Right cardiac atrium (tissue), 5 donors: ENCODE measurements around the gene ASB16. TPM values are rescaled to one million over a fixed set of nuclear protein-coding genes. Genes with fewer than 3 reads are reported as not detected.
"Not testable (repeated sequence)": the region's sequence is repeated elsewhere in the genome, so short reads cannot be mapped to it uniquely, and the experiment has no call there.

ENCODE experiments used
- ATAC-seq, 2 donors: fragments of 200-7000 bp; cut with Tn5 transposase; one replicate each; pipeline versions ENCODE4 v1.8.0 to v1.9.1; 2020; ENCODE audit warnings: moderate library complexity in 2 of 2, mild to moderate bottlenecking in 1 of 2
- DNase-seq, 3 donors: peaks; one replicate each; pipeline ENCODE4 v3.0.0-alpha.2; 2020
- H3K27ac ChIP-seq: one replicate; pipeline ENCODE4 v1.5.1; 2013; ENCODE audit warnings: mild to moderate bottlenecking, low read length, control low read depth, moderate library complexity
- H3K27me3 ChIP-seq: one replicate; pipeline ENCODE4 v1.6.1; 2013; ENCODE audit not compliant: control insufficient read depth, insufficient read depth
- H3K4me1 ChIP-seq: one replicate; pipeline ENCODE4 v1.6.1; 2013; ENCODE audit warnings: low read length; ENCODE audit not compliant: control insufficient read depth, insufficient read depth
- H3K4me3 ChIP-seq: one replicate; pipeline ENCODE4 v1.5.1; 2013; ENCODE audit warnings: low read length, control low read depth
- H3K9me3 ChIP-seq: one replicate; pipeline ENCODE4 v1.6.1; 2013; ENCODE audit warnings: low read length; ENCODE audit not compliant: control insufficient read depth
- WGBS: extraction: QIAGEN DNeasy Blood & Tissue Kit; methylation state at CpG from one replicate; pipeline ENCODE4 v1.1.7; 2013; 5-methylcytosine and 5-hydroxymethylcytosine counted together
- intact Hi-C, 4 donors: fragments of 100-400 bp; cut with DNase I; formaldehyde crosslinking; loops; one replicate each; pipeline versions ENCODE4 v1.11.0 to v1.14.0; 2022 to 2023
- polyA plus RNA-seq: library from polyadenylated mRNA; stranded (reverse); fragments of 200-250 nt; gene quantifications from one replicate; pipeline ENCODE4 v1.2.3, GENCODE V29; 2013
- total RNA-seq, 4 donors: library from RNA; stranded (reverse); fragmentation: NEBNext Ultra II Directional; extraction: Animal tissue kit (Norgen Biotek cat#: 25700); gene quantifications; one replicate each; pipeline ENCODE4 v1.2.1, GENCODE V29; 2021
- donor health status: healthy with polysubstance abuse.
- donor health status: DM: no; HTN: yes; CAD: no.
- donor health status: DM: no; HTN: no; CAD: no.
- donor health status: DM: no; HTN: yes; CAD: no; lungs with severe emphysema.
- donor health status: DM: yes; HTN: yes; CAD: no.

The ASB16 gene
- total and polyA plus RNA-seq, 5 donors = 5.3 to 11.3 (median 9.0) TPM

- DNase-seq, H3K9me3 ChIP-seq, H3K4me3 ChIP-seq, H3K27me3 ChIP-seq, ATAC-seq, H3K27ac ChIP-seq, H3K4me1 ChIP-seq, intact Hi-C loops: not testable (repeated sequence)
- 90% methylated on average over 3 of the region's 3 CpGs for WGBS
Observed at GRCh38 chr17:44149066-44149465, 21.4 kb upstream of the ASB16 start.

GRCh38 chr17:44149750-44150329 is 20.7 kb upstream of the ASB16 start:
- intact Hi-C loops = no loop called here
- Histone ChIP-seq H3K4me3 (no peak overlapping the region), H3K4me1 (peaks cover 5% of the 10 kb centered on the region), H3K27ac (no peak overlapping the region), H3K9me3 (no peaks in the 10 kb centered on the region), H3K27me3 (no peaks in the 10 kb centered on the region)
- 95% methylated on average over 4 of the region's 4 CpGs for WGBS
- peak in 1 of 3 donors; percentile 12 for DNase-seq
- ATAC-seq = no peak

- no peak for DNase-seq
- H3K9me3 ChIP-seq = no peaks in the 10 kb centered on the region
- intact Hi-C loops = no loop called here
Observed at GRCh38 chr17:44152875-44153274, 17.6 kb upstream of the ASB16 start.

GRCh38 chr17:44155488-44155887 is 15.0 kb upstream of the ASB16 start:
- Histone ChIP-seq H3K27ac (no peak overlapping the region), H3K4me1 (no peaks in the 10 kb centered on the region)
- no peak for ATAC-seq

More at GRCh38 chr17:44152875-44153274, 17.6 kb upstream of the ASB16 start:
- Histone ChIP-seq H3K4me3 (no peak overlapping the region), H3K4me1 (peaks cover 3% of the 10 kb centered on the region), H3K27ac (no peak overlapping the region), H3K27me3 (no peaks in the 10 kb centered on the region)
- WGBS = 98% methylated on average over 4 of the region's 4 CpGs
- no peak for ATAC-seq

DNA sequence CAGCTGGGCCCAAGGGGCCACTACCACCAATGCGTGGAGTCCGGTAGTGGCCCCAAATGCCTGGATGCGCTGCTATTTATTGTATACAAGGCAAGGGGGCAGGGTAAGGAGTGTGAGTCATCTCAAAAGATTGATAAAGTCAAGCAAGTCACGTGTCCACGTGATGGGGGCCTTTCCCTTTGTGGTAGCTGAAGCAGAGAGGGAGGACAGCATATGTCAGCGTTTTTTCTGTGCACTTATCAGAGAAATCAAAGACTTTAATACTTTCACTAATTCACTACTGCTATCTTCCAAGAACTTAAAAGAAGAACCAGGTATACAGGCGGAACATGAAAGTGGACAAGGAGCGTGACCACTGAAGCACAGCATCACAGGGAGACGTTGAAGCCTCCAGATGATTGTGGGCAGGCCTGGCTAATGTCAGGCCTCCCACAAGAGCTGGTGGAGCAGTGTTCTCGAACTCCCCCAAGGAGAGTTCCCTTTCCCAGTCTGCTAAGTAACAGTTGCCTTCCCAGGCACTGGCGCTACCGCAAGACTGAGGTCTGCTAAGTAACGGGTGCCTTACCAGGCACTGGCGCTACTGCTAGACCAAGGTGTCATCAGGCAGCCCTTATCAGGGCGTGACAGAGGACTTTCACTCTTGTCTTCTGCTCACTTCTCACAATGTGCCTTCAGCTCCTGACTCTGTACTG is 10.8 kb upstream of the ASB16 start:
- DNase-seq (no peak), ATAC-seq (no peak)
- H3K4me3 ChIP-seq = no peak overlapping the region
- H3K9me3 ChIP-seq = no peaks in the 10 kb centered on the region
- 79% methylated on average over 15 of the region's 15 CpGs for WGBS
- no peaks in the 10 kb centered on the region for H3K4me1 ChIP-seq
- intact Hi-C loops = no loop called here
- no peak overlapping the region for H3K27ac ChIP-seq
- H3K27me3 ChIP-seq = no peaks in the 10 kb centered on the region

More at GRCh38 chr17:44155488-44155887, 15.0 kb upstream of the ASB16 start:
- WGBS = 87% methylated on average over 2 of the region's 2 CpGs
- Histone ChIP-seq H3K9me3 (no peaks in the 10 kb centered on the region), H3K4me3 (no peak overlapping the region), H3K27me3 (no peaks in the 10 kb centered on the region)
- DNase-seq = no peak
- intact Hi-C loops = no loop called here

DNA sequence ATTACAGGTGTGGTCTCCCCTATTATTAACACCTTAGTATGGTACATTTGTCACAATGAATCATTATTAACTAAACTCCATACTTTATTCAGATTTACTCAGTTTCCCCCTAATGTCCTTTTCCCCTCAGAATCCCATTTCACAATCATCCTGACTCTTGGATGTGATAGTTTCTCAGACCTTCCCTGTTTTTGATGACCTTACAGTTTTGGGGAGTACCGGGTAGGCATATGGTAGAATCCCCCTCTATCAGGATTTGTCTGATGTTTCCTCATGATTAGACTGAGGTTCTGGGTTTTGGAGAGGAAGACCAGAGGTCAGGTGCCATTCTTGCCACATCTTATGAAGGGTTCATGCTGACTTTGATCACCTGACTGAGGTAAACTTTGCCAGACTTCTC is 6.0 kb upstream of the ASB16 start:
- no peak overlapping the region for H3K4me3 ChIP-seq
- no peaks in the 10 kb centered on the region for H3K9me3 ChIP-seq
- WGBS = 94% methylated on average over 1 of the region's 1 CpG
- H3K4me1 ChIP-seq = no peaks in the 10 kb centered on the region
- no peak overlapping the region for H3K27ac ChIP-seq
- DNase-seq (no peak), ATAC-seq (no peak)
- no peaks in the 10 kb centered on the region for H3K27me3 ChIP-seq
- intact Hi-C loops = no loop called here

DNA sequence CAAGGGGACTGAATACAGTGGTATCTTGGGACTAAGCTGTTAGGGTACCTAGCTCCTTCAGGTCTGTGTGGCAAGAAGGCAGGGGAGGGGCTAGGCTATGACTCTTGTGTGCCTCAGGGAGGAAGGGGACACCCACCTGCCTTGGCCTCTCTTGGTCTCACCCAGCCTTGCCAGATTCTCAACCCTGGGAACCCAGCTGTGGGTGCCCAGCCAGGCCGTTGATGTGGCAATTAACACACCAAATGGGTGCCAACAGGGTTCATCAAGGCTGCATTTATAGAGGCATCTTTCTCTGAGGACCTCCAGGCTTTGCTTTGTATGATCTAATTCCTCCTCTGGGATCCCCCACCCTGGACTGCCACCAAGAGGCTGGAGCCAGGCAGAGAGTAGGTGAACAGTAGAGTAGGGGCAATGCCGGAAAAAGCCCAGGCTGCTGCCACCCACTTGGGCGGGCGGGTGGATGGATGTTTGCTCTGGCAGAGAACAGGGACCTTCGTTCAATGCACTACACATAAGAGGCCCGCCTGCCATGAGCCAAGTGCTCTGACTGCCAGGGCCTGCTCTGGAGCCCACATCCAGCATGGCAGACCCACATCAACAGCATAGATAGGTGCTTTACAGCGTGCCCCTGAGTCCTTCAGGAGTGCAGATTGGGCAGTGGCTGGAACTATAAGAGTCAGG is 3.2 kb upstream of the ASB16 start:
- no peak overlapping the region for H3K27ac ChIP-seq
- no peak for ATAC-seq
- intact Hi-C loops = no loop called here

DNA sequence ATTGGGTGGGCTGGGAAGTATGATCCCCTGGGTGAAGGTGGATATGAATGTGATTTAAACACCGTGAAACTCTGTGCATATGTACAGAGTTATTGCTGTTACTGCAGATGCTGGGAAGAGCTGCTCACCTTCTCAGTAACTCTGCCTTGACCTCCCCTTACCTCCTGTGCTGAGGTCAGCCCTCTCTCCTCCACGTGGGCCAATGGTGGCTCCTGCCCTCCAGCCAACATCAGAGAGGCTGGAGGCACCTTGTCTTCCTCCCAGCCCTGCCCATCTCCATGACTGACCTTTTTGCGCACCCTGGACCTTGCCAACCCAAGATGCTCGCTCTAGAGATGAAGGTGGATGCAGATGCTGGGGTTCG is 387 bp upstream of the ASB16 start:
- intact Hi-C loops = no loop called here
- no peak overlapping the region for H3K4me3 ChIP-seq

More for the DNA sequence above, 3.2 kb upstream of the ASB16 start:
- Histone ChIP-seq H3K27me3 (no peaks in the 10 kb centered on the region), H3K4me1 (no peaks in the 10 kb centered on the region), H3K9me3 (no peaks in the 10 kb centered on the region), H3K4me3 (no peak overlapping the region)
- peak in 1 of 3 donors; percentile 28 for DNase-seq
- WGBS = 71% methylated on average over 7 of the region's 7 CpGs

DNA sequence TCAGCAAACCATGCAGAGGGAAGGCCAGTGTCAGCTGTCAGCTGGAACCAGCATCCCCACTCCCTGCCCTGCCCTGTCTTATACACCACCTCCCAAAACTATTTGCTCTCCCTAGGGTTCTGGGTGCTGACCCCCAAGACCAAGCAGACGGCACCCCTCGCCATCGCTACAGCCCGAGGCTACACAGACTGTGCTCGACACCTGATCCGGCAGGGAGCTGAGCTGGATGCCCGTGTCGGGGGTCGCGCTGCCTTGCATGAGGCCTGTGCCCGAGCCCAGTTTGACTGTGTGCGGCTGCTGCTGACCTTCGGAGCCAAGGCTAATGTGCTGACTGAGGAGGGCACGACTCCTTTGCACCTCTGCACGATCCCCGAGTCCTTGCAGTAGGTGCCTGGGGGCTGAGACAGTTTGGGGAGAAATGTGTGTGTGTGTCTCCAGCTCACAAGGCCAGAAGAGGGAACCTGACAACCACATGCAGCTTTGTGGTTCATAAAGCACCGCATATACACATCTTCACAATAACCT is 1.5 kb downstream of the ASB16 start:
- no peak for ATAC-seq
- Histone ChIP-seq H3K4me1 (no peaks in the 10 kb centered on the region), H3K9me3 (no peaks in the 10 kb centered on the region), H3K27ac (no peak overlapping the region), H3K4me3 (no peak overlapping the region), H3K27me3 (no peaks in the 10 kb centered on the region)
- peak in 1 of 3 donors; percentile 59 for DNase-seq
- WGBS = 71% methylated on average over 17 of the region's 17 CpGs
- intact Hi-C loops = no loop called here

More for the DNA sequence above, 387 bp upstream of the ASB16 start:
- no peaks in the 10 kb centered on the region for H3K27me3 ChIP-seq
- H3K4me1 ChIP-seq = no peaks in the 10 kb centered on the region
- ATAC-seq (peak in 1 of 2 donors; percentile 9), DNase-seq (no peak)
- H3K9me3 ChIP-seq = no peaks in the 10 kb centered on the region
- H3K27ac ChIP-seq = peak overlapping the region; percentile 54
- 48% methylated on average over 5 of the region's 5 CpGs for WGBS

- Histone ChIP-seq H3K27ac (no peak overlapping the region), H3K4me1 (no peaks in the 10 kb centered on the region), H3K27me3 (no peaks in the 10 kb centered on the region), H3K4me3 (no peak overlapping the region), H3K9me3 (no peaks in the 10 kb centered on the region)
- peak in 1 of 3 donors; percentile 4 for DNase-seq
- intact Hi-C loops = no loop called here
- 98% methylated on average over 2 of the region's 2 CpGs for WGBS
- no peak for ATAC-seq
Observed at GRCh38 chr17:44174427-44174826, 3.9 kb downstream of the ASB16 start.

DNA sequence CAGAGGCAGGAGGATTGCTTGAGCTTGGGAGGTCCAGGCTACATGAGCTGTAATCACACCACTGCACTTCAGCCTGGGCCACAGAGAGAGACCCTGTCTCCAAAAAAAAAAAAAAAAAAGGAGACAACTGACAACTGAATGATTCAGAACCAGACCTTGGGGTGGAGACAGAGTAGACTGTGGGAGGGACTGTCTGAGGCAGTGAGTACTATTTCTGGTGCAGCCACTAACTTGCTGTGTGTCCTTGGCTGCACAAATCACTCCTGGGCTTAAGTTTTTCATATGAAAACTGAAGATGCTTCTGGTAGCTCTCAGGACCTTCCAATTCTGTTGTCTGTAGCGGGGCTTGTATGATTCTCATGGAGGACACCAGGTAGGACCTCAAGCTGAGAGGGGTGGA is 5.8 kb downstream of the ASB16 start:
- ATAC-seq (no peak), DNase-seq (no peak)
- intact Hi-C loops = no loop called here
- H3K27me3 ChIP-seq = no peaks in the 10 kb centered on the region
- H3K4me1 ChIP-seq = no peaks in the 10 kb centered on the region
- no peak overlapping the region for H3K4me3 ChIP-seq
- 96% methylated on average over 1 of the region's 1 CpG for WGBS
- H3K9me3 ChIP-seq = no peaks in the 10 kb centered on the region
- H3K27ac ChIP-seq = no peak overlapping the region
